Measurements from ENCODE around the gene ADGRE3. TPM values are rescaled to one million over a fixed set of nuclear protein-coding genes. Genes with fewer than 3 reads are reported as not detected.
"Not testable (repeated sequence)": the region's sequence is repeated elsewhere in the genome, so short reads cannot be mapped to it uniquely, and the experiment has no call there.

Gene ADGRE3
- total RNA-seq, 4 donors from 2014 or later, result not detected

DNA sequence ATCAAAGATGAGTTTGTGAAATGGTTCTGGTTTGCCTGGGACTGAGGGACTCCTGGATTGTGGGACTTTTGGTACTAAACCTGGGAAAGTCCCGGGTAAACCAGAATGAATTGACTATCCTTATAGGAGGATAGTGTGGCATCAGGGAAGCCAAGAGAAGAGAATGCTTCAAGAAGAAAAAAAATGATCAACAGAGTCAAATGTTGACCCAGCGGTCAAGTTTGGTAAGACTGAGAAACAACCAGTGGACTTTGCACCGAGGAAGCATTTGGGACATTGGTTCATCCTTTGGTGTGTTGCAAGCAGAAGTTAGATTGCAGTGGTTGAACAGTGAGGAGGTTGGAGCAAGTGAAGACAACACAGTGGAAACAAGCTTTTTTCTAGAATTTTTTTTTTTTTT lies 58.2 kb downstream of the ADGRE3 start:
- peaks cover 6 to 14% of the 10 kb centered on the region in 2 donors for H3K9me3 ChIP-seq
- H3K4me1 ChIP-seq, result no peaks in the 10 kb centered on the region
- TF ChIP-seq CTCF (IDR thresholded peaks at IDR 0.05), result no peak
- no peak for TF ChIP-seq POLR2A (IDR thresholded peaks at IDR 0.05)
- no peak for TF ChIP-seq POLR2AphosphoS5 (IDR thresholded peaks at IDR 0.05)
- TF ChIP-seq EP300 (IDR thresholded peaks at IDR 0.05; ENCODE audit: low read depth), result no peak
- in situ Hi-C loops (cut with MboI; ENCODE audit: low pct_ligation_motif_present in 1 of 4, low pct_unique_long_range_greater_than_20kb in 1 of 4, low sequenced_read_pairs in 3 of 4), result no loop called here
- no peak overlapping the region for H3K27ac ChIP-seq
- WGBS, 2 donors (ENCODE audit: low coverage in 1 of 2), result 66 to 89% methylated on average over 2 to 3 of the region's 3 CpGs
- H3K36me3 ChIP-seq, result no peaks in the 10 kb centered on the region
- no peaks in the 10 kb centered on the region for H3K27me3 ChIP-seq
- no peak for DNase-seq
- intact Hi-C loops (cut with DNase I; ENCODE audit: low total_unique reads), result no loop called here
- no peak overlapping the region for H3K4me3 ChIP-seq

DNA sequence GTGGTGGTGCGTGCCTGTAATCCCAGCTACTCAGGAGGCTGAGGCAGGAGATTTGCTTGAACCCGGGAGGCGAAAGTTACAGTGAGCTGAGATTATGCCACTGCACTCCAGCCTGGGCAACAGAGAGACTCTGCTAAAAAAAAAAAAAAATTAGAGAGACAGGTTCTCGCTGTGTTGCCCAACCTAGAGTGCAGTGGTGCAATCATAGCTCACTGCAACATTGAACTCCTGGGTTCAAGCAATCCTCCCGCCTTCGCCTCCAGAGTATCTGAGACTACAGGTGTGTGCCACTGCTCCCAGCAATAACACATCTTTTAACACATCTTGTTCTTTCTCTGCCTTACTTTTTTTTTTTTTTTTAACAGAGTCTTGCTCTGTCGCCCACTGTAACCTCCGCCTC lies 59.0 kb downstream of the ADGRE3 start:
- Histone ChIP-seq H3K9me3 (peaks cover 6 to 14% of the 10 kb centered on the region in 2 donors), H3K4me3 (no peak overlapping the region), H3K27me3 (no peaks in the 10 kb centered on the region), H3K4me1 (no peaks in the 10 kb centered on the region), H3K36me3 (no peaks in the 10 kb centered on the region), H3K27ac (no peak overlapping the region)
- DNase-seq, result no peak
- in situ Hi-C loops (cut with MboI; ENCODE audit: low pct_ligation_motif_present in 1 of 4, low pct_unique_long_range_greater_than_20kb in 1 of 4, low sequenced_read_pairs in 3 of 4), result no loop called here
- intact Hi-C loops (cut with DNase I; ENCODE audit: low total_unique reads), result no loop called here
- 94 to 97% methylated on average over 8 of the region's 8 CpGs for WGBS, 2 donors (ENCODE audit: low coverage in 1 of 2)
- TF ChIP-seq POLR2A (IDR thresholded peaks at IDR 0.05), result no peak
- no peak for TF ChIP-seq POLR2AphosphoS5 (IDR thresholded peaks at IDR 0.05)
- no peak for TF ChIP-seq CTCF (IDR thresholded peaks at IDR 0.05)
- TF ChIP-seq EP300 (IDR thresholded peaks at IDR 0.05; ENCODE audit: low read depth), result no peak

DNA sequence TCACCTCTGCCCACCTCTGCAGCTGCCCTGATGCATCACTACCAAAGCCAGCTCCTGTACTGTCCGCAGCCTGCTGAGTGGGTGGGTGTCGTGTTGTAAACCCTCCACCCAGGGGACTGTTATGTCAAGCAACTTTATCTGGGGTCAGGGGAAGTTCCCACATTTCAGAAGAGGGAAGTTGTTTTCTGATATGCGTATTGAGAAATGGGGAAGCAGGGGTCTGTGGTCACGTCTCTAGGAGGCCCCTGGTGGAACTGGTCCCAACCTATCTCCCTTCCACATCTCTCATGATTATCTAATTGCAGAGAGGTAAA lies 60.6 kb downstream of the ADGRE3 start:
- TF ChIP-seq CTCF (IDR thresholded peaks at IDR 0.05) (no peak), POLR2AphosphoS5 (IDR thresholded peaks at IDR 0.05) (no peak), POLR2A (IDR thresholded peaks at IDR 0.05) (no peak), EP300 (IDR thresholded peaks at IDR 0.05; ENCODE audit: low read depth) (no peak)
- H3K27ac ChIP-seq, result no peak overlapping the region
- WGBS, 2 donors (ENCODE audit: low coverage in 1 of 2), result 0 to 48% methylated on average over 1 to 4 of the region's 4 CpGs
- no peak overlapping the region for H3K4me3 ChIP-seq
- in situ Hi-C loops (cut with MboI; ENCODE audit: low pct_ligation_motif_present in 1 of 4, low pct_unique_long_range_greater_than_20kb in 1 of 4, low sequenced_read_pairs in 3 of 4) (no loop called here), intact Hi-C loops (cut with DNase I; ENCODE audit: low total_unique reads) (no loop called here)
- no peak for DNase-seq
- H3K9me3 ChIP-seq, result peaks cover 0 to 4% of the 10 kb centered on the region in 2 donors
- no peaks in the 10 kb centered on the region for H3K4me1 ChIP-seq
- H3K27me3 ChIP-seq, result no peaks in the 10 kb centered on the region
- no peaks in the 10 kb centered on the region for H3K36me3 ChIP-seq

- H3K9me3 ChIP-seq; H3K27me3 ChIP-seq; intact Hi-C loops (cut with DNase I; ENCODE audit: low total_unique reads); H3K4me1 ChIP-seq; H3K27ac ChIP-seq; H3K4me3 ChIP-seq; in situ Hi-C loops (cut with MboI; ENCODE audit: low pct_ligation_motif_present in 1 of 4, low pct_unique_long_range_greater_than_20kb in 1 of 4, low sequenced_read_pairs in 3 of 4); H3K36me3 ChIP-seq; DNase-seq: not testable (repeated sequence)
- 64 to 69% methylated on average over 6 to 14 of the region's 14 CpGs for WGBS, 2 donors (ENCODE audit: low coverage in 1 of 2)
Measured at GRCh38 chr19:14613399-14614098, 61.1 kb downstream of the ADGRE3 start.

DNA sequence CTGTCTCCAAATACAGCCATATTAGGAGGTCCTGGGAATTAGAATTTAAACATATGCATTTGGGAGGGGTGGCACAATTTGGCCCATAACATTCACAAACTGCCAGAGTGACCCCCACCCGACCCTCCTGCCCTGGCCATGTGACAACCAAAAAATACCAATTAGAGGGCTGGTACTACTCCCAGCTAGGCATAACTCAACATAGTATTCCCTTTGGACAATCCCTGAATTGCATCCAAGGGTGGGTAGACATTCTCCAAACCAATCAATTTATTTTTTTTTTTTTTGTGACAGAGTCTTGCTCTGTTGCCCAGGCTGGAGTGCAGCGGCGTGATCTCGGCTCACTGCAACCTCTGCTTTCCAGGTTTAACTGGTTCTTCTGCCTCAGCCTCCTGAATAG lies 62.0 kb downstream of the ADGRE3 start:
- in situ Hi-C loops (cut with MboI; ENCODE audit: low pct_ligation_motif_present in 1 of 4, low pct_unique_long_range_greater_than_20kb in 1 of 4, low sequenced_read_pairs in 3 of 4) (no loop called here), intact Hi-C loops (cut with DNase I; ENCODE audit: low total_unique reads) (no loop called here)
- Histone ChIP-seq H3K27ac (no peak overlapping the region), H3K4me1 (no peaks in the 10 kb centered on the region), H3K9me3 (no peaks in the 10 kb centered on the region), H3K36me3 (no peaks in the 10 kb centered on the region), H3K27me3 (no peaks in the 10 kb centered on the region), H3K4me3 (no peak overlapping the region)
- no peak for DNase-seq
- WGBS, 2 donors (ENCODE audit: low coverage in 1 of 2), result 93 to 95% methylated on average over 3 to 4 of the region's 4 CpGs
- TF ChIP-seq EP300 (IDR thresholded peaks at IDR 0.05; ENCODE audit: low read depth) (no peak), CTCF (IDR thresholded peaks at IDR 0.05) (no peak), POLR2AphosphoS5 (IDR thresholded peaks at IDR 0.05) (no peak), POLR2A (IDR thresholded peaks at IDR 0.05) (no peak)

DNA sequence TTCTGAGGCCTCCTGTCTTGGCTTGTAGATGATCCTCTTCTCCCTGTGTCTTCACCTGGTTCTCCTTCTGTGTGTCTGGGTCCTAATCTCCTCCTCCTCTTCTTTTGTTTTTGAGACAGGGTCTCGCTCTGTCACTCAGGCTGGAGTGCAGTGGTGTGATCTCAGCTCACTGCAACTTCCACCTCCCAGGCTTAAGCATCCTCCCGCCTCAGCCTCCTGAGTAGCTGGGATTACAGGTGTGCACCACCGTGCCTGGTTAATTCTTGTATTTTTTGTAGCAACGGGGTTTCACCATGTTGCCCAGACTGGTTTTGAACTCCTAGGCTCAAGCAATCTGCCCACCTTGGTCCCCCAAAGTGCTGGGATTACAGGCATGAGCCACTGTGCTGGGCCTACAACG lies 62.4 kb downstream of the ADGRE3 start:
- DNase-seq; H3K4me1 ChIP-seq; H3K27ac ChIP-seq; in situ Hi-C loops (cut with MboI; ENCODE audit: low pct_ligation_motif_present in 1 of 4, low pct_unique_long_range_greater_than_20kb in 1 of 4, low sequenced_read_pairs in 3 of 4); H3K36me3 ChIP-seq; H3K27me3 ChIP-seq; H3K9me3 ChIP-seq; intact Hi-C loops (cut with DNase I; ENCODE audit: low total_unique reads); H3K4me3 ChIP-seq: not testable (repeated sequence)
- 73 to 87% methylated on average over 3 to 5 of the region's 5 CpGs for WGBS, 2 donors (ENCODE audit: low coverage in 1 of 2)

Measured in transverse colon (tissue), 4 donors.